Measurements from ENCODE around the gene FLYWCH2. TPM values are rescaled to one million over a fixed set of nuclear protein-coding genes. Genes with fewer than 3 reads are reported as not detected.

Gene FLYWCH2
- total and polyA plus RNA-seq, 2 of the 13 experiments (the other 11 are each of a cell fraction or from before 2014, with no cell fraction given), result 16.9 to 19.8 TPM

DNA sequence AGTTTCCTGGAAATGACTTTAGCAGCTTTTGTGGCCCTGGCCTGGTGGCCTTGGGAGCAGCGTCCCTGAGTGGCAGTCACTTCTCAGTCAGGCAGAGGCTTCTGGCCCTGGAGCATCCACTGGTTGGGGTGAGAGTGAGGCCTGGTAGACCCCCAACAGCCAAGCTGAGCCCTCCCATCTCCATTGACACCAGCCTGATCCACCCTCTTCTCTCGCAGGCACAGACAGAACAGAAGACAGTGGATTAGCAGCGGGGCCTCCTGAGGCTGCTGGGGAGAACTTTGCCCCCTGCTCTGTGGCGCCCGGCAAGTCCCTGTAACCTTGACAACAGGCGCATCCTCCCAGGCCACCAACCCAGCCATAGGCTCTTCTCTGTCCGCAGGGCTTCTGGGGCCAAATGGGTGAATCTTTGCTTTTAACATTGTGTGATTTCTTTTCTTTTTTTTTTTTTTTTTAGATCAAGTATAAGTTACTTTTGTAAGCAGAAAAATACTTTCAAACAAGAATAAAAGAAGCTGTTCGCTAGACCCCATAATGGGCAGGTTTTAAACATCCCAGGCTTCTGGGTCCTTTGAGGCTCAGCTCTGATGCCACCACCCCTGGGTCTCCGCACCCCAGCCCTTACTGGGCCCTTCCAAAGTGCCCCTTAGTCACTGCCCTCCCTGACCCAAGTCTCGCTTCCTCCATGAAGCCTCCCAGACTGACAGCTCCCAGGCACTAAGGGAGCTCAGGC lies 16.0 kb downstream of the FLYWCH2 start (continued):
- TF ChIP-seq KLF15 (CRISPR knock-in tag; IDR thresholded peaks at IDR 0.05; ENCODE audit: borderline replicate concordance) (no peak), ZBTB7B (CRISPR knock-in tag; IDR thresholded peaks at IDR 0.05) (0 out of 2 replicates have a peak, but pooled peaks have one; percentile 52), HDAC1 (CRISPR knock-in tag; IDR thresholded peaks at IDR 0.05) (peak; percentile 56; the same call in 1 of the 2 replicates), PCBP1 (IDR thresholded peaks at IDR 0.05; ENCODE audit: borderline replicate concordance, low read depth, low read length) (no peak), ZNF12 (CRISPR knock-in tag; IDR thresholded peaks at IDR 0.05) (no peak), WIZ (CRISPR knock-in tag; IDR thresholded peaks at IDR 0.05) (no peak), FOXO1 (CRISPR knock-in tag; IDR thresholded peaks at IDR 0.05) (0 out of 2 replicates have a peak, but pooled peaks have one; percentile 23), HINFP (CRISPR knock-in tag; IDR thresholded peaks at IDR 0.05; ENCODE audit: low read depth) (no peak), PRMT3 (CRISPR knock-in tag; IDR thresholded peaks at IDR 0.05; ENCODE audit: borderline replicate concordance, low read depth) (no peak), RXRB (CRISPR knock-in tag; IDR thresholded peaks at IDR 0.05; ENCODE audit: borderline replicate concordance) (peak; percentile 51; the same call in 1 of the 2 replicates), ASH2L (IDR thresholded peaks at IDR 0.05; ENCODE audit: insufficient read length, low read depth, low read length) (peak; percentile 93), ZMYM3 (CRISPR knock-in tag; IDR thresholded peaks at IDR 0.05) (peak; percentile 28; the same call in 1 of the 2 replicates), ZNF558 (CRISPR knock-in tag; IDR thresholded peaks at IDR 0.05; ENCODE audit: borderline replicate concordance) (no peak), ZNF180 (CRISPR knock-in tag; IDR thresholded peaks at IDR 0.05; ENCODE audit: borderline replicate concordance, low read depth) (no peak), ZNF335 (CRISPR knock-in tag; IDR thresholded peaks at IDR 0.05) (no peak), MYC (CRISPR knock-in tag; IDR thresholded peaks at IDR 0.05; ENCODE audit: borderline replicate concordance) (0 out of 2 replicates have a peak, but pooled peaks have one; percentile 17), CSRNP1 (CRISPR knock-in tag; IDR thresholded peaks at IDR 0.05) (no peak)
- TF ChIP-seq, protein P1, sequence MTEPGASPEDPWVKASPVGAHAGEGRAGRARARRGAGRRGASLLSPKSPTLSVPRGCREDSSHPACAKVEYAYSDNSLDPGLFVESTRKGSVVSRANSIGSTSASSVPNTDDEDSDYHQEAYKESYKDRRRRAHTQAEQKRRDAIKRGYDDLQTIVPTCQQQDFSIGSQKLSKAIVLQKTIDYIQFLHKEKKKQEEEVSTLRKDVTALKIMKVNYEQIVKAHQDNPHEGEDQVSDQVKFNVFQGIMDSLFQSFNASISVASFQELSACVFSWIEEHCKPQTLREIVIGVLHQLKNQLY (CRISPR knock-in tag; IDR thresholded peaks at IDR 0.05), result no peak

Measured in HepG2 (cell line).